PC-9 (cell line): ENCODE measurements around the gene FAM193A.

ENCODE experiments used
- EZH2 ChIP-seq: fragments of 200-600 bp; sonication (generic); IDR thresholded peaks from 2 replicates; pipeline ENCODE4 v1.8.0; 2017; ENCODE audit warnings: antibody characterized with exemption, low read depth
- TF ChIP-seq, protein P1 (sequence below): fragments of 200-600 bp; sonication (generic); conservative IDR thresholded peaks from 2 replicates; pipeline ENCODE4 v1.6.1; 2017; ENCODE audit warnings: mixed run types, antibody characterized with exemption, mild to moderate bottlenecking, moderate library complexity

DNA sequence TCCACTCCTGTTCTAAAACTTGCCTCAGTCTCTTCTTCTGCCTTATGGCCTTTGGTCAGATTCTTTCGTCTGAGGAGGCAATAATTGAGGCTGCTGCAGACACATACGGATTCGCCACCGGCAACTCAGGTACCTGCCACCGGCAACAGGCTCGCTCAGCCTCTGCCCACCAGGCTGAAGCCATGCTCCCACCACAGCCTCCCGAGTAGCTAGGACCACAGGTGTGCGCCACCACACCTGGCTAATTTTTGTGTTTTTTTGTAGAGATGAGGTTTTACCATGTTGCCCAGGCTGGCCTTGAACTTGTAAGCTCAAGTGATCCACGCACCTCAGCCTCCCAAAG, 193.1 kb downstream of the FAM193A start:
- TF ChIP-seq, protein P1, sequence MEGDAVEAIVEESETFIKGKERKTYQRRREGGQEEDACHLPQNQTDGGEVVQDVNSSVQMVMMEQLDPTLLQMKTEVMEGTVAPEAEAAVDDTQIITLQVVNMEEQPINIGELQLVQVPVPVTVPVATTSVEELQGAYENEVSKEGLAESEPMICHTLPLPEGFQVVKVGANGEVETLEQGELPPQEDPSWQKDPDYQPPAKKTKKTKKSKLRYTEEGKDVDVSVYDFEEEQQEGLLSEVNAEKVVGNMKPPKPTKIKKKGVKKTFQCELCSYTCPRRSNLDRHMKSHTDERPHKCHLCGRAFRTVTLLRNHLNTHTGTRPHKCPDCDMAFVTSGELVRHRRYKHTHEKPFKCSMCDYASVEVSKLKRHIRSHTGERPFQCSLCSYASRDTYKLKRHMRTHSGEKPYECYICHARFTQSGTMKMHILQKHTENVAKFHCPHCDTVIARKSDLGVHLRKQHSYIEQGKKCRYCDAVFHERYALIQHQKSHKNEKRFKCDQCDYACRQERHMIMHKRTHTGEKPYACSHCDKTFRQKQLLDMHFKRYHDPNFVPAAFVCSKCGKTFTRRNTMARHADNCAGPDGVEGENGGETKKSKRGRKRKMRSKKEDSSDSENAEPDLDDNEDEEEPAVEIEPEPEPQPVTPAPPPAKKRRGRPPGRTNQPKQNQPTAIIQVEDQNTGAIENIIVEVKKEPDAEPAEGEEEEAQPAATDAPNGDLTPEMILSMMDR: no peak
- TF ChIP-seq EZH2: no peak
